NCI-H146 (cell line): ENCODE data around the gene RRAGD.

Experiments used
- DNase-seq: peaks from one replicate; lab custom pipeline; 2025; lab: John Stamatoyannopoulos, UW

The RRAGD gene, protein sequence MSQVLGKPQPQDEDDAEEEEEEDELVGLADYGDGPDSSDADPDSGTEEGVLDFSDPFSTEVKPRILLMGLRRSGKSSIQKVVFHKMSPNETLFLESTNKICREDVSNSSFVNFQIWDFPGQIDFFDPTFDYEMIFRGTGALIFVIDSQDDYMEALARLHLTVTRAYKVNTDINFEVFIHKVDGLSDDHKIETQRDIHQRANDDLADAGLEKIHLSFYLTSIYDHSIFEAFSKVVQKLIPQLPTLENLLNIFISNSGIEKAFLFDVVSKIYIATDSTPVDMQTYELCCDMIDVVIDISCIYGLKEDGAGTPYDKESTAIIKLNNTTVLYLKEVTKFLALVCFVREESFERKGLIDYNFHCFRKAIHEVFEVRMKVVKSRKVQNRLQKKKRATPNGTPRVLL

DNA sequence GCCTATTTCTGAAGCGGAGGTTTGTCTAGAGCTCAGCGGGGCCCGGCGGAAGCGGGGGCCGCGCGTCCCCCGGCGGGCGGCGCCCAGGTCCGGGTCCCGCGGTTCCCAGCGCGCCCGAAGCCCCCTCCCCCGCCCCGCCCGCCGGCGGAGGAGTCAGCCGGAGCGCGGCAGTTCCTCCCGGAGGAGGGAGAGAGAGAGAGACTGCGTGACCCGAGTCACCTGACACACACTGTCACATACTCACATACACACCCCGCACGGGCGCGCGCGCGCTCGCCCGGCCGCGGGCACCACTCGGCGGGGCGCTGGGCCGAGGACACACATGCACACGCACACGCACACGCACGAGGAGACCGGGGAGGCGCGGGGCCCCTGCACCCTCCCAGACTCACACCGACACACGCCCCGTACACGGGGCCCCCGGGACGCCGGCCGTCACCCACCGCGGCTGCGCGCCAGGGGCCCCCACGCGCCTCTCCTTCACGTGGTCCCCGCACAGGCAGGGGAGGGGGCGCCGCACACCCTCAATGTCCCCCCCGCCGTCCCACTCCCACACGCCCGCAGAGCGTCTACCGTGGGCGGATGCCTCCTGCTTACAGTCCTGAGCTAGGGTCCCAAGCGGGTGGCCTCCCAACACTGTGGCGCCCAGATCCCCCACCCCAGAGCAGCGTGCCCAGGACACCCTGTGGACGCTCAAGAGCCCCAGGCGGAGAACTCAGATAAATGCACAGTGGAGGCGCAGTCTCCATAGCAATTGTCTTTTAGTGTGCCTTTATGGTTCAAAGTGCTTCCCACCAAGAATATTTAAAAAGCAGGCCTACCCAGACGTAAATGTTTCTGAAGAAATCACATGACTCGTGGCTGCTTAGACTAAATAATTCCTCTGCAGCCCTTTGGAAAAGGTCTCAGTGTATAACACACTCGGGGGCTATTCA lies at the start of gene RRAGD:
TSS of gene RRAGD (minus strand) at position 203 of the 935 bp plus-strand sequence. CDS start 280 bp downstream, outside the sequence.
- peak; percentile 82 for DNase-seq

DNA sequence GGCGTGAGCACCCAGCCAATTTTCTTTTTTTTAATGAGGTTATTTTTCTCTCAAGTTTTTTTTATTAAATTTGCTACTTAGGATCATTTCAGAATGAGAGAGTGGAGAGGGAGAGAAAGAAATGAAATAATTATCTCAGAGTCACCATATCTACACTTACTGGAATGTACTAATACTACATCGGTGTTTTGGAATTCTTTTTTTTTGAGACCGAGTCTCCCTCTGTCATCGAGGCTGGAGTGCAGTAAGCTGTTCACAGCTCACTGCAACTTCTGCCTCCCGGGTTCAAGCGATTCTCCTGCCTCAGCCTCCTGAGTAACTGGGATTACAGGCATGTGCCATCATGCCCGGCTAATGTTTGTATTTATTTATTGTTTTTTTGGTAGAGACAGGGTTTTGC lies 48.6 kb upstream of the RRAGD start:
- no peak for DNase-seq

DNA sequence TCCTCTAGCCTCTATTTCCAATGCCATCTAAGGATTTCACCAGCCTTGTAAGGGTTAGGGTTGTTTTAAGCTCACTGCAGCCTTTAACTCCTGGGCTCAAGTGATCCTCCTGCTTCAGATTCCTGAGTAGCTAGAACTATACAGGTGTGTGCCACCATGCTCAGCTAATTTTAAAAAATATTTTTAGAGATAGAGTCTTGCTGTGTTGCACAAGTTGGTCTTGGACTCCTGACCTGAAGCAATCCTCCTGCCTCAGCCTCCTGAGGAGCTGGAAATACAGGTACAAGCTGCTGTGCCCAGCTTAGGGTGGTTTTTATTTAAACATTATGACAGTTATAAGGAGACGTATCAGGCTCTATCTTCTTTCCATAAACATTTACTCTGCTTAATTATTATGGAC lies 47.4 kb upstream of the RRAGD start:
- DNase-seq, result no peak

DNA sequence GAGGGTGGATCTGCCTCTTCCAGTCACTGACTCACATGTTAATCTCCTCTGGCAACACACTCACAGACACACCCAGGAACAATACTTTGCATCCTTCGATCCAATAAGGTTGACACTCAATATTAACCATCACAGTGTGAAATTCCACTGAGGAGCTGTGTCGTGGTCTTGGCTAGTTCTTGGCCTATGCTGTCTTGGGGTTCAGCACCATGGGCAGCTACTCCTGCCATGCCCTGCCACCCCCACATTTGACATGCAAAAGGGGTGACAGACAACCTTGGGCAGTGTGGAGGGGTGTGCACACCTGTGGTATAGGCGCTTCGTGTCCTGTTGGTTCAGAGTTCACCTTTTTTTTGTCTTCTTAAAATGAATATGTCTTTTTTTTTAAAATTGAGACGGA lies 46.6 kb upstream of the RRAGD start:
- DNase-seq, result no peak

DNA sequence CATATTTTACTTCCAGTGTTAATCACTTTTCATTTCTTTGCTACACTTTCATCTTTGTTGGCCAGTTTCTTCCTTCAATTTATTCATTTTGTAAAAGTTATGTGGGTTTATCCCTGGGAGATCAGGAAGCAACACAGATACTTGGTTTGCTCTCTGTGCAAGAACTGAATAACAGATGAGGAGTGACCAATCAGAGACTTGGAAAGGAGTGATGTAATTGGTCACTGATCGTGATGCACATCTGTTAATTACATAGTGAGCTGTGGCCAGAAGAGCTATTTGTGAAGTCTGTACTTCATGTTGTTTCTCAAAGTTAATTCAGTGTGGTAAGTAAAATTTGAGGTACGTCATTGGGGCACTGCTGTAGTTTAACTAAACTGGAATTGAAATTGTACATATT lies 42.2 kb upstream of the RRAGD start:
- DNase-seq, result no peak

DNA sequence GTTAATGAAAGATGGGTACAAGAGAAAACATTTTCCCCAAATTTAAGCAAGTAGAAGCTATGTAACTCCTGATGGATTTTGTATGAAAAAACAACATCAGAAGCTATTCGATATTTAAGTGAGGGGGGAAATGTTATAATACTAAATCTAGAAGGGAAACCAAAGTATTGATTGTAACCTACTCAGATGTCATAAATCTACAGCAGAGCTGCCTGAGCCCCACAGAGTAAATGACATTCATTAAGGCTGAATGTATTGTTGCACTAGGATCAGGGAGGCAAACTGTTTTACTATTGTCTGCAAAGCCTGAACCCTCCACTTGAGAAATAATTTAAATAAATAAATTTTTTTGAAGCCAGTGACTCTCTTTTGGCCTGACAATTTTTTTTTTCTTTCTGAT lies 40.2 kb upstream of the RRAGD start:
- DNase-seq, result peak; percentile 8

DNA sequence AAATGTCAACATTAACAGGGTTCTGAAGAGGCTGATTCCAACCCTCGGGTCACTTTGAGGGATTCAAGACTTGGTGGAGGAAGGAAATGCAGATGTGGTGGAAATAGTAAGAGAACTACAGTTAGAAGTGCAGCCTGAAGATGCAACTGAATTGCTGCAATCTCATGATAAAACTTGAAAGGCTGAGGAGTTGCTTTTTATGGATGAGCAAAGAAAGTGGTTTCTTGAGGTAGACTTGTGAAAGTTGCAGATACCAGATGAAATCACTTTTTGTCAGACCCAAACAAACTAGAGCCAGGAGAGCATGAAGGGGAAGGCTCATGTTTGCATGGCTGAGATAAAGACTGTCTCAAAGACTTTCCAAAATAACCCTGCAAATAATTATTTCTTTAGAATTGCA lies 37.1 kb upstream of the RRAGD start:
- DNase-seq, result no peak

DNA sequence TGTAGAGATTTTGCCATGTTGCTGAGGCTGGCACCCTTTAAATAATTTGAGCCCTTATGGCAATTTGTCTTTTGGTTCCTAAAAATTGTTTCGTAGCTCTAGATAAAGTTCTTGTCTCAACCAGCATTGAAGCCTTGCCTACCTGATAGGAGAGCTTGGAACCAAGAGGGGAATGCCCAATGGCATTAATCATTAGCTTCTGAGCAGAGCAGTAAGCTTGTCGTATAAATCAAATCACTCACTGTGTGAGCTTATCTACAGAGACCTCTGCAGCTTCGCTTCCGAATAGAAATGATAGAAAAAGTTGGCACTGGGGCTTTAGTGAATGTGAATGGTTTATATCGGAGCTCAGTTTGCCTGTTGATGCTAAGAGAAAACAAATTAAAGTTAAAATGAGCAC lies 31.6 kb upstream of the RRAGD start:
- DNase-seq, result no peak

DNA sequence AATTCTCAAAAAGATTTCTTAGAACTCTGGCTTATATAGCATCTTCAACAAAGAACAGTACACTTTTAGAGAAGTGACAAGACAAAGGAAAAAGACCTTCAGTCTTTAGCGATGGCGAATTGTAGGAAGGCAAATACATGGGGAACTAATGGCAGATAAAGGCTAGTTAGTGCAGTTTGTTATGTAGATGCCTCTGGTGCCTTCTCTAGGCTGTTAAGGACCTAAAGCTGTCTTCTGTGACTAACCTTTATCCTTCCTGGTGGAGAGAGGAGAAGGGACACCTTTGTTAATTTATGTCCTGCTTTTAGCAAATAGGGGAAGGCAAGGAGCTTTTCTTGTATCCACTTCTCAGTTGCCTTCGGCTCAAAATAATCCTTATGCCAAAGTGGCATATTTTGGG lies 28.1 kb upstream of the RRAGD start:
- DNase-seq, result no peak

DNA sequence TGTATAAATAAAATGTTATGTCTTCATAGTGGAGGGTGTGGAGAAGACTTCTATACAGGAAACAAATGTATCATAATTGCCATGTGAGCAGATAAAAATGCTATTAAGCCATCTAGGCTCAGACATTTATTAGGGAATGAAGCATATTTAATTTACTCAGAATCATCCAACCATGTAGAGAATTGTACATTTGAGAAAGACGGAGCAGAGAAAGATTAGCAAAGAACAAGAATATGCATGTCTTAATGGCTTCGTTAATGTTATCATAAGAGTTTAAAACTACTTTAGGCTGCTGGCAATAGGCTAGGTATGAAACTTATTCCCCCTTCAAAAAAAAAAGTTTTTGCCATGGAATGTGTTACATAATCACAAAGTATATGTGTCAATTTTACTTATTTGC lies 26.9 kb upstream of the RRAGD start:
- DNase-seq, result no peak

DNA sequence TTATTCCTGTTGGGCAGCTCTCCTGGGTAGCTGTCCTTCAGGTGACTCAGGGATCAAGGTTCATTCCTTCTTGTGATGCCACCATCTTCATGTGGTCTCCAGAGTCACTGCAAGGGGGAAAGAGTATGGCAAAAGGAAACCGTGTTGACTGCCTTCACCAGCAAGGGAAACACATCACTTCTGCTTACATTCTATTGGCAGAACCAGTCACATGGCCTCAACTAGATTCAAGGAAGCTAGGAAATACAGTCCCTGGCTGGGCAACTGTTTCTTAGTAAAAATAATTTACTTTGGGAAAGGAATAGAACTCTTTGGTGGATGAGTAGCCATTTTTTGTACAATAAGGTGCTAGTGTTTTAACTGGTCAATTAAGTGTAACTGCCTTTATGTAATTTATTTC lies 26.2 kb upstream of the RRAGD start:
- DNase-seq, result no peak

DNA sequence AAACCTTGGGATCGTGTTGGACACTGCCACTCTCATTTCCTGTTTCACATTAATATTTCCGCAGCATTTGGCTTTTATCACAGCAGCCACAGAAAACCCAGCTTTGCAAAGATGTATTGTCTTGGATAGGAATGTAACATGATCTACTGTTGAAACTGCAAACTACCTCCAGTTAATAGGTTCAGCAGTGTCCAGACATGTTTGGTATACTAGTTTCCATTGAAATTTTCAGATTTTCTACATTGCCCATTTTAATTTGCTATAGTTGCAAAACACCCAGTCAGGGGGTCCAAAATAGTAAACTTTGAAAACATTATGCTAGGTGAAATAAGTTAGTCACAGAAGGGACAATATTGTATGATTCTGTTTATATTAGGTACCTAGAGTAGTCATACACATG lies 24.2 kb upstream of the RRAGD start:
- peak; percentile 39 for DNase-seq

DNA sequence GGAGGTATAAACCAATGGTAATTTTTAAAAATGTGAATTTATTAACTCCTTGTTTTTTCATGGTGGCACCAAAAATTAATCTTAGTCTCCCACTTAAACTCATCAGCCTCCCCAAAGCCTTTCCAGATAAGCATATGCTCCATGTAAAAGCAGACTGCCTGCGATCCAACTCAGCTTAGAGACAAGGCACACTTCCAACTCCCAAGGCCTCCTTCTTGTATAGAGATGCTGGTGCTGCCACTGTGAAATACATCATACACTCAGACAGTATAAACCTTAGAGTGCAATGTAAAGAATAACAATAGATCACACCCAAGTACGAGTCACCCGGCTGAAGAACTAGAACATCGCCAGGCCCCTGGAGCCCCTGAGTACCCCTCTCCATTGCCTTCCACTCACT lies 22.9 kb upstream of the RRAGD start:
- DNase-seq, result no peak

DNA sequence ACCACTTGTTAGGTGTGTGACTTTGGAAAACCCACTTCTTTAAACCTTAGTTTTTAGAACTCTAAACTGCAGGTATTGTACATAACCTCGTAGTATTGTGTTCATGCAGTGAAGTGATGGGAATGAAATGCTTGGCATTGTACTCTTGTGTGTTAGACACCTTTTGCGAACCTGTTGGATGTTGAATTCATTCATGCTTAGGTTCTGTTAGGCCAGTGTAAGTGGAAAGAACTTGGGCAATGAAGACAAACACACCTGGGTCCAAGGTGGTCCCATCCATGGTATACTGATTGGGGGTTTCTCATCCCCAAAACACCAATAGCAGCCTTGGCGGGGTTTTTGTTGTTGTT lies 22.1 kb upstream of the RRAGD start:
- no peak for DNase-seq

DNA sequence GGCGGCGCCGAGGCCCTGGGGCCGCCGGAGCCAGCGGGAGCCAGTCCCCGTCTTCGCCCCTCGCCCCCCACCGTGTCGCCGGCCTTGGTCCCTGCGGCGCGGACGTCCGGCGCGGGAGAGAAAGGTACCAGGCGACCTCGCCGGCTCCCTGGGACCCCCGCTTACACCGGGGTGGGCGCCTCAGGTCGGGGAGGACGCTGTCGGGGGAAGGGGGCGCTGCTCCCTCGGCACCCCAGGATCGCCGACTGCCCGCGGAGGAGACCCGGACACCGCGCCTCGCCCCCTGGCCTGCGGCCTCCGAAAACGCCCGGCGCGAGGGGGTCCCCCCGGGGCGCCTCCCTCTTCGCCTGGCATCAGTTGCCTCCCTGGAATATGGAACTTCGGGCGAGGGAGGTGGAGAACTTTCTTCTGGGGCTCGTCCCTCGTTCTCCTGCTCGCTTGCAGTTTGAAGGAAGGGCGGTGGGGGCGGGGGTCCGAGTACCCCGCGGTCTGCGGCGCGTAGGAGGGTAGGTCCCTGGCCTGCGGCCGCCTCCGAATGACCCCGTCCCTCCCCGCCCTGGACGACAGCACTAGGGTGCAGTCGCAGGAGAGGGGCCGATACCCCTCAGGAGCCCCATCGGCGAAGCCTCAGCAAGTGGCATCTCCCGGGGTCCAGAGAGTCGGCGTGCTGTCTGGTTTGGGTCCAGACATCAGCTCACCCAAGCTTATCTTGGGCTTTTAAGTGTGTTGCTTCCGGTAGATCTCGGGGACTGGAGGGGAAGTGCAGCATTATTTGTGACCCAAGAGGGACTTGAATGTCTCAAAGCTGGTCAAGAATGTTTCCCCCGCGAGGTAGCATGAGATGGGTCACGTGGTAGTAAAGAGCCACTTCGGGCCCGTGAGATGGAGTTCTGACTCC lies 21.4 kb upstream of the RRAGD start:
- peak; percentile 37 for DNase-seq

DNA sequence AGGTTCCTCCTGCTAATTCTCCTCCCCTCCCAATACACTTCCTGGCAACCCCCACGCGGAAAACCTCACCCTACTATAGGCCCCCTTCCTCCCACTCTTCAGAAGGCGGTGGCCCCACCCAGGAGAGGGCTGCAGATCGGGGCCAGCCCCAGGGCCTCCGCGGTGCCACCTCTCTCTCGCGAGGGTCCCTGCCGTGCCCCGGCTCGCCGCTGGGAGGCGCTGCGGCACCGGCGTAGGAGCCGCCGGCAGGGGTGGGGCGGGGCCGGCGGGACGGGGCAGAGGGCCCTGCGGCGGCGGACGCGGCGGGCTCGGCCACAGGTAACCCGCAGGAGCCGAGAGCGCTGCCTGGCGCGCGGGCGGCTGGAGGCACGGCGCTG lies 20.8 kb upstream of the RRAGD start, which contains the start of gene ANKRD6:
TSS of gene ANKRD6 (plus strand) at position 278 of the 377 bp plus-strand sequence. CDS start 133,825 bp downstream, outside the sequence.
- peak; percentile 79 for DNase-seq

DNA sequence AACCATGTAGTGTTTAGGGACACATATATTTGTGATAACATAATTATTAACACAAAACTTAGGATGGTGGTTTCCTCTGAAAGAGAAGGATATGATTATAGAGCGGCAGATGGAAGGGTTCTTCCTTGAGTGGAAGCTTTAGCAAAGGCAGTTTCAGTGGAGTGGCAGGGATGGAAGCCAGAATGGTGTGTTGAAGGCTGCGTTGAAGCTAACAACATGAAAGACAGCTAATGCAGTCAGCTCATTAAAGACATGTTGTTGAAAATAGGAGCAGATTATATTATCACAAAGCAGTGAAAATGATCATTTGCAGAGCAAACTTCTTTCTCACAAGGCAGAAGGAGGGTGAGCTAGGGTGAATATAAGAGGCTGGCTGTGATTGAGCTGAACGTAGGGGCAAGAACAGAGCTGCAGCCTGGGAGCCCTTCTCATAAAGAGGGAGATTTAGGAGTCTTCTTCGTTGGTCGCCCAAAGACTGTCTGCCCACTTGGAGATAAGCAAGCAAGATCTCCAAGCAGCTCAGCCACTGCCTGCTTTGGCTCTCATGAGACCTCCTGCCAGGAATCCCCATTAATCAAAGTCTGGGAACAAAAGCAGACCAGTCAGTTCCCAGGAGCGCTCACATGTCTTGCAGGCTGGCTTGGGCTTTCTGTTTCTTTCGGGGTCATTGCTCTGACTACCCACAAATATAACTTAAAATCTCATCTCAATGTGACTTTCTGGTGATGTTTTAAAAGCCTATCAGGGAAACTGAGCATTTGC lies 18.3 kb upstream of the RRAGD start:
- DNase-seq, result peak; percentile 86

DNA sequence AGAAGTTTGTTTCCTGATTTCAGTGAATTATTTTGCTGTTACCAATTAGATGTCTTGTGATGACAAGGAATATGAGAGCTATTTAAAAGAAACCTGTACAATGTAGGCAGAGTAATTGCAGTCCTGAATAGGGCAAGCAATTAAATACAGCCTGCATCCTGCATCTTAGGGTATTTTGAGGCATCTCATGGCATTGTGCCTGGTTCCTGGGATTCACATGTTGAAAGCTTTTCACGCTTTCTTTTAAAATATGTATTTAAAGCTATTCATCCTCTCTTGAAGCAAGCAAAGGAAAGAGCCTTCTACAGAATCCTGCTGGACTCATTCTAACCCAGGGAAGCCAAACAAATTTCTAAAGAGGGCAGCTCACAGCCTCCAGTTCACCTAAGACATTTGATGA lies 4.7 kb upstream of the RRAGD start:
- DNase-seq, result no peak

DNA sequence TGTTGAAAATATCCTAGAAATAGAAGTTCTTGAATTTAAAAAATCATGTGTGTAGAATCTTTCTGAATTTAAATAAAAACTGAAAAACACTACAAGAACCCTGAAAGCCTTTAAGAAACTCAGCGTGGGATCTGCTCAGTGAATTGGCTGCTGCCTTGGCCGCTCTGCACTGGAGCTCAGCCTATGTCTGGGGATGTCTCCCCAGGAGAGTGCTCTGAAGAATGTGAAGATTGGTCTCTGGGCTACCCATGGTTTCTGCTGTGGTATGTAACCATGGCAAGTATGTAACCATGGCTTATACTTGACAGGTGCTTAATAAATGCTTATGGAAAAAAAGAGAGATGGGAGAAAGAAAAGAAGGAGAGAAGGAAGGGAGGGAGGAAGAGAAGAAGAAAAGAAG lies 3.1 kb upstream of the RRAGD start:
- DNase-seq, result no peak

DNA sequence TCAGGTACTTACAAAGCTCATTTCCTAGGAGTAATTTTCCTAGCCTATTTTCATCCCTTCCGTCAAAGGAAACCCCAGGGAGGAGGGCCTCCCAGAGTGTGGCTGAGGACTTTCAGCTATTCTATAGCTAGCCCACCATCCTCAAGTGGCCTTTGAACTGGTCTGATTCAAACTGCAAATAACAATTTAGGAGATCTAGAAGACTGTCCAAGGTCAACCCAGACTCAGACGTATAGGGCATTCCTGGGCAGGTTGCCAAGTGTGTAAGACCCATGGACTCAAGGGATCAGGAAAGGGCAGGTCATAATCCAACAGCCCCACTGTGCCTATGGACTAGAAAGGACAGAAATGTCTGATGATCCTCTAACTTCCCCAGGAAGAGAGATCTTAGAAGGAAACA lies 2.1 kb upstream of the RRAGD start:
- no peak for DNase-seq

DNA sequence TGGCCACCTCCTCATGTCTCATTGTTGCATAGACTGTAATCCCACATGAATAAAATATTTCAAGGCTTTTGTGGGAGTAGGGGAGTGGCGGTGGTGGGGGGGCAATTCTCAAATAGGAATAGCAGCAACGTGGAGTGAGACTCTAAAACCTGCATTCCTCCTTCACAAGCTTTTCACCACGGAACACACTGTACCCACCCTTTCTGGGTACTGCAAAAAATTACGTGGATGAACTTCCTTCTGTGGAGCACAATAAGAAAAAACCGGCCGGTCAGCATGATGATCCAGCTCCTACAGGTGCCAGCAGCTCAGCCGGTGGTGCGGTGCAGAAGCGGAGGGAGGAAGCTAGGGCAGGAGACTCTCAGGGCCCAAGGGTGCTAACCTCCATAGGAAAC lies 930 bp upstream of the RRAGD start:
- DNase-seq, result peak; percentile 36
